ENCODE results near the gene ZBTB46.

The ZBTB46 gene

DNA sequence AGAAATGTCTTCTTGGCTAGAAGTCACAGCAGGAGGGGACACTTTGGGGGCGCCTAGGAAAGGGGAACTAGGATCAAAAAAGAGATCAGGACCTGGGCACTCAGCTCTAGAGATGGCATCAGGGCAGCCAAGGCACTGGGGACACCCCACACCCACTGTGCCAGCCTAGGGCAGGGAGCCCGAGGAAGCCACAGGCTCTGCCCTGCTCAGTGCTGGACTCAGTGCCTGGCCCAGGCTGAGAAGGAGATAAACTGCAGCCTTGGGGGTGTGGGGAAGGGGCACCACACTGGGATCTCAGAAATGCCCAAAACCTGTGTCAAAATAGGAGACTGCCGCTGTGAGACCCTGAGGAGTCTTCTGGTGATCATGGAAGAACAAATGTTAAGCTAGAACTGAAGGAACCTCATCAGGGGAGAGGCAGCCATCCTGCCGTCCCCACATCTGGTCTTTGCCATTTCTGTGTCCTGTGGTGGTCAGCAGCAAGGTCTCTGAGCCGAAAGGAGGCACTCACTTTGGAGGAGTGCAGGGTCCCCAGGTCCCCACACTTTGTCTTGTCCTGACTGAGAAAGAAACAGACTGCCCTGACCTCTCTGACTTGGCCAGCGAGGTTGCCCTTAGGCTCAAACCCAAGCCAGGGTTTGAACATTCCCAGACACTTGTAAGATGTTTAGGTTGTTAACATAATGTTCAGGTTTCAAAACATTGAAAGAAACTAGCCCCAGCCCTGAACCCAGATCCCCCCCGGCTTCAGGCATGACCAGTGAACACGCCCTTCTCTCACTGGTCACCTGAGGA lies 125.6 kb downstream of the ZBTB46 start:
- no peaks in the 10 kb centered on the region for H3K9me3 ChIP-seq (replicated peaks; ENCODE audit: low read length)
- H3K27me3 ChIP-seq (ENCODE audit: control insufficient read depth, insufficient read depth, low read length): no peaks in the 10 kb centered on the region
- peaks cover 44% of the 10 kb centered on the region for H3K36me3 ChIP-seq (ENCODE audit: insufficient read depth, low read length)
- H3K4me2 ChIP-seq (ENCODE audit: low read length): peak overlapping the region; percentile 91
- no peak overlapping the region for H3K4me3 ChIP-seq (ENCODE audit: low read length)
- peaks cover 22% of the 10 kb centered on the region for H3K4me1 ChIP-seq (ENCODE audit: control insufficient read depth, insufficient read depth, low read length)
- H3K9ac ChIP-seq (ENCODE audit: low read depth, low read length): peak overlapping the region; percentile 98

DNA sequence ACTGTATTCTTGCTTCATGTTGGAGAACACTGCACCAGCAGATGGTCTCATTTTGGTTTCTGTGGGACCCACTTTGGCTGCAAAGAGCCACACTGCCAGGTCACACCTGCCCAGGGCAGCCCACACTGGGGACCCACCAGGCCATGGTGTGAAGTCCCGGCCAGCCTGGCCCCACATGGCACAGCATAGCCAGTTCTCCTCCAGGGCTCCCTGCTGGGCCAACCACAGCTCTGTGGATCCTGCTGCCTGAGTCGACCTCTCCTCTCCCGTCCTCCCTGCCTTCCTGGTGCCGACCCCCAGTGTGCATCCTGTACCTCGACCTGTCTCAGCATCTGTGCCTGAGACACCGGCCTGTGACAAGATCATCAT lies 126.3 kb downstream of the ZBTB46 start:
- no peak overlapping the region for H3K9ac ChIP-seq (ENCODE audit: low read depth, low read length)

DNA sequence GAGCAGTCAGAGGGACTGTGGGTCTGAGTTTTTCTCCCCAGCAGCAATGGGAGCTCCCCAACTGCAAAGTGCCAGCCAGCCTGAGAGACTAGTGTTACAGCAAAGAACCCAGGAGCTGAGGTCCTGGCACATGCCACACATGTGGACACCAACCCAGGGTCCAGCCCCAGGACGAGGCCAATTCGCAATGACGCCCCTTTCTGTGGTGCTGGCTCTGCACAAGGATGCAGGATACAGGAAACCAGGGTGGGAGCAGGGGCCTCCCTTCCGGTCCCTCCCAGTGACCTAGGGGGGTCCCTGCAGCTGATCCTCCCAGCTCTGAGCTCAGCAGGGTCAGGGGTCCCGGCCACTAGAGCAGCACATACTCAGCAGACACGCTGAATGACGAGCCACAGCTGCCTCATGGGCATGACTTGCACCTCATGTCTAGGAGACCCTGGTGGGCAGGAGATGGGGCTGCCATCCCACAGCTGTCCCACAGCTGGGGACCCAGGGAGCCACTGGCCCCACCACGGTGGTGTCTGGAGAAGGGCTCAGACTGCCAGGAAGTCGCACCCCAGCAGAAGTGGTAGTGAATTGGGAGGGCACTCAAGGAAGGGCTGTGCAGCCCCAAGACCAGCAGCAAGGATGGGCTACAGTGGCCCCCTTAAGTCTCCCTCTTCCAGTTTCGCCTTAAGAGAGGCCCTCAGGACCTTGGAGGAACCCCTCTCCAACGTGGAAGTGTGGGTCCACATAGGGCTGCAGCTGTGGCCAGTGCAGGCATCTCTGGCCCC lies 126.9 kb downstream of the ZBTB46 start:
- Histone ChIP-seq H3K27me3 (ENCODE audit: control insufficient read depth, insufficient read depth, low read length) (no peaks in the 10 kb centered on the region), H3K36me3 (ENCODE audit: insufficient read depth, low read length) (peaks cover 42% of the 10 kb centered on the region), H3K4me2 (ENCODE audit: low read length) (no peak overlapping the region), H3K9me3 (replicated peaks; ENCODE audit: low read length) (no peaks in the 10 kb centered on the region), H3K4me3 (ENCODE audit: low read length) (no peak overlapping the region), H3K4me1 (ENCODE audit: control insufficient read depth, insufficient read depth, low read length) (peaks cover 30% of the 10 kb centered on the region), H3K9ac (ENCODE audit: low read depth, low read length) (no peak overlapping the region)

More for the DNA sequence above, 126.3 kb downstream of the ZBTB46 start:
- no peak overlapping the region for H3K4me2 ChIP-seq (ENCODE audit: low read length)
- H3K9me3 ChIP-seq (replicated peaks; ENCODE audit: low read length): no peaks in the 10 kb centered on the region
- peaks cover 26% of the 10 kb centered on the region for H3K4me1 ChIP-seq (ENCODE audit: control insufficient read depth, insufficient read depth, low read length)
- no peak overlapping the region for H3K4me3 ChIP-seq (ENCODE audit: low read length)
- H3K27me3 ChIP-seq (ENCODE audit: control insufficient read depth, insufficient read depth, low read length): no peaks in the 10 kb centered on the region
- H3K36me3 ChIP-seq (ENCODE audit: insufficient read depth, low read length): peaks cover 46% of the 10 kb centered on the region

DNA sequence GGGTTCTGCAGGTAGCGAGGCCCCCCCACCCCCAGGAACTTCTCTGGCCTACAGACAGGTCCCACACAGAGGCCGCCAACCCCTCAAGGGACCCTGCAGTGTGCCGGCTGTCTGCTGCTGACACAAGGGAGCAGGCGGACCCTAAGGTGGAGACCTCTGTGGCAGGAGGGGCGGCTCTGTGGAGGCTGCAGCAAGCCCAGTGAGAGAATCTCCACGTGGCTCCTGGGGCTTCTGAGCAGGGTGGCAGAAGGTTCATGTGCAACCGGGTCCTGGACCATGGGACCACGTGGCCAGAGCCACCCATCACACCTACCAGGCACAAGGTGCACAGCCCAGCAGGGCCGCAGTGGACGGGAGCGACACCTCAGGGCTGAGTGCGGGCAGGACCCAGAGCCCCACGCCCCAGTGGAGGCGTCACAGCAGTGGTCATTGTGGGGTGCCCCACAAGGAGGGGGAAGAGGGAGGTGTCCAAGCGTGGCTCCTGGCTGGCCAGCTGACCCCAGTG lies 127.5 kb downstream of the ZBTB46 start:
- no peak overlapping the region for H3K4me3 ChIP-seq (ENCODE audit: low read length)
- no peak overlapping the region for H3K9ac ChIP-seq (ENCODE audit: low read depth, low read length)
- peaks cover 38% of the 10 kb centered on the region for H3K36me3 ChIP-seq (ENCODE audit: insufficient read depth, low read length)
- no peaks in the 10 kb centered on the region for H3K9me3 ChIP-seq (replicated peaks; ENCODE audit: low read length)
- H3K4me2 ChIP-seq (ENCODE audit: low read length): no peak overlapping the region
- H3K27me3 ChIP-seq (ENCODE audit: control insufficient read depth, insufficient read depth, low read length): no peaks in the 10 kb centered on the region
- H3K4me1 ChIP-seq (ENCODE audit: control insufficient read depth, insufficient read depth, low read length): peaks cover 30% of the 10 kb centered on the region

DNA sequence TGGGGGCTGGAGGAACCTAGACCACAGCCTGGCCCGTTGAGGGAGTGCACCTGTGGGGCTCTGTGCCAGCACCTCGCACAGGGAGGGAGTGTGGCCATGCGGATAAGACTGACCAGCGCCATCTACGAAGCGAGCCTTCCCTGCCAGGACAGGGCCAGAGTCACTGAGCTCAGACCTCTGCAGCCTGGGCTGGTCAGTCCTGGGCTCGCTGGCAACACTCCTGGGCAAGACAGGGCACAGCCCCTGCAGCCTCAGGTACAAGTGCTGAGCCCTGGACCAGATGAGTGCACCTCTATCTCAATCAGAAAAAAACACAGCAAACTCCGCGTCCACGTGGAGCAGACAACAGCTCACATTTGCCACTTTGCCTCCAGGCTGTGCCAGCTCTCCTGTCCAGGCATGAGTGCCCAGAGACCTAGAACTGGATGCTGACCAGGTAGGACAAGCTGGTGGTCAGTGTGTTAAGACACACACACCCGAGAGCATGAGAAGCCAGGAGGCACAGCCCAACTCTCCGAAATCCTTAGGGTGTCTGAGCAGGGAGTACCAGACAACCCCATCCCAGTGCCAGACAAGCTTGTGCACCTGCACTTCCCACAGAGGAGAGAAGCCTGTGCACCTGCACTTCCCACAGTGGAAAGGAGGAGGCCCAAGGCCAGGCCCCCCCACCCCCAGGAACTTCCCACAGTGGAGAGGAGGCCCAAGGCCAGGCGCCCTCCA lies 128.2 kb downstream of the ZBTB46 start:
- H3K36me3 ChIP-seq (ENCODE audit: insufficient read depth, low read length): peaks cover 41% of the 10 kb centered on the region
- no peak overlapping the region for H3K4me2 ChIP-seq (ENCODE audit: low read length)
- H3K9me3 ChIP-seq (replicated peaks; ENCODE audit: low read length): no peaks in the 10 kb centered on the region
- no peak overlapping the region for H3K9ac ChIP-seq (ENCODE audit: low read depth, low read length)
- peaks cover 35% of the 10 kb centered on the region for H3K4me1 ChIP-seq (ENCODE audit: control insufficient read depth, insufficient read depth, low read length)
- no peak overlapping the region for H3K4me3 ChIP-seq (ENCODE audit: low read length)
- H3K27me3 ChIP-seq (ENCODE audit: control insufficient read depth, insufficient read depth, low read length): no peaks in the 10 kb centered on the region

DNA sequence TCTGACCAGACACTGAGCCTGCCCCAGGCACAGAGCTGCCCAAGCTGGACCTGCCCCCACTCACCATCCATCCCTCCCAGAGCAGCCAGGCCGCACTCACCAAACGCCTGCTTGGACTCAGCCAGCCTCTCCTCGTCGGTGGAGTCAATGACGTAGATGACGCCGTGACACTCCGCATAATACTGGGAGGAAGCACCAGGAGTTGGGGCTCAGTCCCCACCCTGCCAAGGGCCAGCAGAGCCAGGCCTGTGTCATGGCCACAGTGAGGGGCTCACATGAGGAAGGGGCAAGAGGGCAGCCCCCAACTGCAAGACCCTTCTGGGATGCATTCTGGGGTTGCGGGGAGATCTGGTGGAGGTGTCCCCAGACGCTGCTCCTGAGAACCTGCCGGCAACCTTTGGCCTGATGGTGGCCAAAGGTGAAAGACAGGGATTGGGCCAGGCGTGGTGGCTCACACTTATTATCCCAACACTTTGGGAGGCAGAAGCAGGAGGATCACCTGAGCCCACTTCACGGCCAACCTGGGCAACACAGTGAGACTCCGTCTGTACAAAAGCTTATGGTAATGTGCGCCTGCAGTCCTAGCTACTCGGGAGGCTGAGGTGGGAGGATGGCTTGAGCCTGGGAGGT lies 128.9 kb downstream of the ZBTB46 start:
- Histone ChIP-seq H3K4me2 (ENCODE audit: low read length) (no peak overlapping the region), H3K27me3 (ENCODE audit: control insufficient read depth, insufficient read depth, low read length) (no peaks in the 10 kb centered on the region), H3K36me3 (ENCODE audit: insufficient read depth, low read length) (peaks cover 46% of the 10 kb centered on the region), H3K9me3 (replicated peaks; ENCODE audit: low read length) (no peaks in the 10 kb centered on the region), H3K9ac (ENCODE audit: low read depth, low read length) (no peak overlapping the region), H3K4me1 (ENCODE audit: control insufficient read depth, insufficient read depth, low read length) (peaks cover 42% of the 10 kb centered on the region), H3K4me3 (ENCODE audit: low read length) (no peak overlapping the region)

DNA sequence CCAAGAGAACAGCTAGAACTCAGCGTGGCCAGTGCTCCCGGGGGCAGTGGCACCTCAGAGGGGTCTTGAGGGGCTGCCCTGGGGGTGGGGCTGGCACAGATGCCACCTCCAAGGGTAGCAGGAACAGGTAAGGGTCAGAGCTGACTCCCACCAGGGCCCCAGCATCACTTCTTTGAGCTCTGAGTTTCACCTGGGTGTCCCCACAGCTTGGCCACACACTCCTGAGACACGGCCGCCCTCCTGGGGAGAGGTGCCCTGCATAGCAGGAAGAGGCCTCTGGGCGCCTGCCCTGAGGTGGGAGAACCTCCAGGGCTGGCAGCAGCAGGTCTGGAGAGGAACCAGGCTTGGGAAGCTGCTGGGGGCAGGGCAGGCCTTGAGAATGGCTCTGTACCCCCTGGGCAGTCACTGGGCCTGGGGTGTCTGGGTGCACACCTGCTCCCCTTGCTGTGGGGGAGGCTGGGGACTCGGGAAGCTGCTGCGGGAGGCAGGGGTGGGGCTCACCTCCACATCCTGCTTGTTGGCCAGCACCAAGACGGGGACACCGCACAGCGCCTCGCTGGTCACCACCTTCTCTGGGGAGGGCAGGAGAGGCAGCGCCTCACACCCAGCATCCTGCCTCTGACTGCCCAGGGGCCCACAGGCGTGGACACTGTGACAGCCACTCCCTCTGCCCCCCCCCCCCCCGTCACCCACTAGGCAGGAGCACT lies 129.6 kb downstream of the ZBTB46 start:
- peaks cover 43% of the 10 kb centered on the region for H3K36me3 ChIP-seq (ENCODE audit: insufficient read depth, low read length)

DNA sequence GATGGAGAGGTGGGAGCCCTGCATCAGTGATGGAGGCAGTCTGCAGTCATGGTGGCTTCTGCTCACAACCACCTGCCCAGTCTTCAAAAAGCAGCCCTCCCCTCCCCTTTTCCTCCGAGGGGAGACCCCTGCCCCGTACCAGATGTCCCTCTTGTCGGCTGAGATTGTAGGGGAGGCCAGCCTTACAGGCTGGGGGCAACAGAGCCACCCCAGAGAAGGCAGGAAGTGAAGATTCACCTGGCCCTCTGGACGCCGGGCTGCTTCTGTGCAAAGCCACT lies 130.1 kb downstream of the ZBTB46 start:
- H3K4me3 ChIP-seq (ENCODE audit: low read length): no peak overlapping the region
- H3K4me2 ChIP-seq (ENCODE audit: low read length): no peak overlapping the region
- peaks cover 40% of the 10 kb centered on the region for H3K4me1 ChIP-seq (ENCODE audit: control insufficient read depth, insufficient read depth, low read length)
- no peaks in the 10 kb centered on the region for H3K9me3 ChIP-seq (replicated peaks; ENCODE audit: low read length)
- H3K36me3 ChIP-seq (ENCODE audit: insufficient read depth, low read length): peaks cover 38% of the 10 kb centered on the region
- no peaks in the 10 kb centered on the region for H3K27me3 ChIP-seq (ENCODE audit: control insufficient read depth, insufficient read depth, low read length)
- no peak overlapping the region for H3K9ac ChIP-seq (ENCODE audit: low read depth, low read length)

More for the DNA sequence above, 129.6 kb downstream of the ZBTB46 start:
- H3K4me1 ChIP-seq (ENCODE audit: control insufficient read depth, insufficient read depth, low read length): peaks cover 43% of the 10 kb centered on the region
- no peaks in the 10 kb centered on the region for H3K27me3 ChIP-seq (ENCODE audit: control insufficient read depth, insufficient read depth, low read length)
- H3K9me3 ChIP-seq (replicated peaks; ENCODE audit: low read length): no peaks in the 10 kb centered on the region
- no peak overlapping the region for H3K4me3 ChIP-seq (ENCODE audit: low read length)
- no peak overlapping the region for H3K9ac ChIP-seq (ENCODE audit: low read depth, low read length)
- no peak overlapping the region for H3K4me2 ChIP-seq (ENCODE audit: low read length)

DNA sequence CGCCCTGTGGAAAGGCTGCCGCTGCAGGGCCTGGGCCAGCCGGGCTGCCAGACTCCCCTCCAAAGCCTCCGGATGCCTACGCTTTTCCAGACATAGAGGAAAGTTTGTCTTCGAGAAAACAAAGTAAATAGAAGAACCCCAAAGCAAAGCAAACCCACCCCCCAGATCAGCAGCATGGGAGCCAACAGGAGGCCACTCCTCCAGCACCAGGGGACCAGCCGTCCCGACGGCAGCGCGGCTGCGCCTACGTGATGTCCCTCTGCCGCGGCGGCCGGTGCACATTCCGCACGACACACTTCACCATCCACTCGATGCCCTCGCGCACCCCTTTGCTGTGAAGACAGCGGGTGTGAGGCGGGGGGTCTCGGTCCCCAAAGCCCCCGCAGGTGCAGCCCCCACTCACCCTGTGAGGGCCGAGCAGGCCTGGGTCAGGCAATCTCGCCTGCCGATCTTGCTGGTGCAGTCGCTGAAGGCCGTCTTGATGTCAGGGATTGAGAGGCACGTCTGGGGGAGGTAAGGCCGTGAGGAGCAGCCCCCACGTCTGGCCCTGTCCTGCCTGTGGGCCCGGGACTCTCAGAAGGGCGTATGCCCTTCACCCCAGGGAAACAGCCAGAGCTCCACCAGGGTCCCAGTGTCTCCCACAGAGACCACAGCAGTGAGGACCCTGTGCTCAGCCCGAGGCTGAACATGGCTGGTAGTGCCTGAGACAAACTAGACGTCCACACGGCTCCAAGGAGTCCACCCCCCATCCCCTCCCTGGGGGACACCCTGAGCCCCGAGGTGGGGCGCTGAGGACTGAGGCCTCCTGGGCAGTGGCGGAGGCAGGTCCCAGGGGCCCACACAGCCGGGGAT lies 130.6 kb downstream of the ZBTB46 start:
- Histone ChIP-seq H3K36me3 (ENCODE audit: insufficient read depth, low read length) (peaks cover 37% of the 10 kb centered on the region), H3K4me3 (ENCODE audit: low read length) (no peak overlapping the region), H3K9ac (ENCODE audit: low read depth, low read length) (peak overlapping the region; percentile 68), H3K4me1 (ENCODE audit: control insufficient read depth, insufficient read depth, low read length) (peaks cover 40% of the 10 kb centered on the region), H3K4me2 (ENCODE audit: low read length) (no peak overlapping the region), H3K9me3 (replicated peaks; ENCODE audit: low read length) (no peaks in the 10 kb centered on the region), H3K27me3 (ENCODE audit: control insufficient read depth, insufficient read depth, low read length) (no peaks in the 10 kb centered on the region)

DNA sequence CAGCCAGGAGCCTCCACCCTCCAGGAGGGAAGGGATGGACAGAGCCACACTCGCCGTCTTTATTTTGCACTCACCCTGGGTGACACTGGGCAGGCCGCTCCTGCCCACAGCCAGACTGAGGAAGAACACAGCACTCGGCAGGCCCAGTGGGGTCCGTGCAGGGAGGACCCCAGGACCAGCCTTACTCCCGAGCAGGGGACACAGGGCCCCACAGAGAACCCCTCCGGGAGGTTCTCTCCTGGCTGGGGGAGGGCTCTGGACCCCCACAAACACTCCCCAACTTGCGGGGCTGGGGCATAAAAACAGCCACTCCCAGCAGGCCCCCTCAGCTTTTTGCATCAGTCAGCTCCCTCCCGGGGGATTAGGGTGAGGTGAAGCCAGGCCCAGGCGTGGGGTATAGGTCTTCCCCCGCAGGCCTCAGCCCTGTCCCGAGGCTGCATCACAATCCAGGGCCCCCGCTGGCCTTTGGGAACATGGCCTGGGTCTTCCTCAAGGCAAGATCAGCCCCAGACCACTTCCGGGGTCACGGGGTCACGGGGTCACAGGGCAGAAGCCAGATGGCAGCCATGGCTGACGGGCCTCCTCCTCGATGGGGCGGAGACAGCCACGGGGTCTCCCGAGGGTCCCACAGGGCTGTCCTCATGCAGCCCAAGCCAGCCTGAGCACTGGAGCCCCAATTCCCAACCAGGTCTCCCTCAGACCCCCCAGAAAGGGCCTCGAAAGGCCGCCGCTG lies 131.4 kb downstream of the ZBTB46 start:
- peak overlapping the region; percentile 55 for H3K4me3 ChIP-seq (ENCODE audit: low read length)
- H3K9me3 ChIP-seq (replicated peaks; ENCODE audit: low read length): no peaks in the 10 kb centered on the region
- peaks cover 34% of the 10 kb centered on the region for H3K36me3 ChIP-seq (ENCODE audit: insufficient read depth, low read length)
- H3K27me3 ChIP-seq (ENCODE audit: control insufficient read depth, insufficient read depth, low read length): no peaks in the 10 kb centered on the region
- H3K4me2 ChIP-seq (ENCODE audit: low read length): peak overlapping the region; percentile 74
- H3K9ac ChIP-seq (ENCODE audit: low read depth, low read length): peak overlapping the region; percentile 68
- peaks cover 40% of the 10 kb centered on the region for H3K4me1 ChIP-seq (ENCODE audit: control insufficient read depth, insufficient read depth, low read length)
